Right lobe of liver (tissue), 4 donors: ENCODE measurements around the gene TMTC4.

Source experiments
- CTCF ChIP-seq, 4 donors: fragments of 200-600 bp in 3 of 4; fragments of 450-650 bp in 1 of 4; IDR thresholded peaks; one replicate each; pipeline versions ENCODE4 v1.5.1 to v1.8.0; 2016 to 2022; ENCODE audit warnings: antibody characterized with exemption in 4 of 4, mild to moderate bottlenecking in 2 of 4
- POLR2A ChIP-seq: fragments of 450-650 bp; IDR thresholded peaks from one replicate; pipeline ENCODE4 v1.6.1; 2017; ENCODE audit warnings: antibody characterized with exemption, mild to moderate bottlenecking
- donor health status: DM: no; HTN: no; CAD: no.
- donor health status: DM: no; HTN: no; CAD: no.
- donor health status: DM: no; HTN: yes; CAD: no.

- TF ChIP-seq CTCF (IDR thresholded peaks at IDR 0.05): no peak
- no peak for TF ChIP-seq POLR2A
Observed at GRCh38 chr13:100608489-100608888, 66.1 kb downstream of the TMTC4 start.
